ENCODE data around the gene MOB3B. TPM values are rescaled to one million over a fixed set of nuclear protein-coding genes. Genes with fewer than 3 reads are reported as not detected.
"Not testable (repeated sequence)": the region's sequence is repeated elsewhere in the genome, so short reads cannot be mapped to it uniquely, and the experiment has no call there.

The MOB3B gene
- total RNA-seq, 2 experiments from 2014 or later: 0.34 to 0.38 TPM

- H3K4me1 Mint-ChIP-seq (ENCODE audit: low read depth); H3K4me3 Mint-ChIP-seq; H3K27me3 Mint-ChIP-seq; CTCF ChIA-PET; POLR2A ChIA-PET; H3K27ac Mint-ChIP-seq; DNase-seq; H3K9me3 Mint-ChIP-seq; intact Hi-C loops (cut with micrococcal nuclease); H3K36me3 Mint-ChIP-seq: not testable (repeated sequence)
These were observed 110.1 kb downstream of the MOB3B start for GRCh38 chr9:27419558-27419957.

GRCh38 chr9:27414220-27414761 is 115.3 kb downstream of the MOB3B start:
- CTCF ChIA-PET: no interaction called here
- intact Hi-C loops (cut with micrococcal nuclease): no loop called here
- no peak overlapping the region for H3K27ac Mint-ChIP-seq

GRCh38 chr9:27413511-27414219 is 115.9 kb downstream of the MOB3B start:
- H3K4me3 Mint-ChIP-seq: no peak overlapping the region
- intact Hi-C loops (cut with micrococcal nuclease): no loop called here
- ChIA-PET POLR2A (no interaction called here), CTCF (no interaction called here)
- no peaks in the 10 kb centered on the region for H3K36me3 Mint-ChIP-seq
- H3K9me3 Mint-ChIP-seq: no peaks in the 10 kb centered on the region
- DNase-seq: no peak
- no peaks in the 10 kb centered on the region for H3K4me1 Mint-ChIP-seq (ENCODE audit: low read depth)
- no peaks in the 10 kb centered on the region for H3K27me3 Mint-ChIP-seq
- no peak overlapping the region for H3K27ac Mint-ChIP-seq

More at GRCh38 chr9:27414220-27414761, 115.3 kb downstream of the MOB3B start:
- Mint-ChIP-seq H3K27me3 (no peaks in the 10 kb centered on the region), H3K4me1 (ENCODE audit: low read depth) (no peaks in the 10 kb centered on the region), H3K36me3 (no peaks in the 10 kb centered on the region), H3K4me3 (no peak overlapping the region), H3K9me3 (no peaks in the 10 kb centered on the region)
- POLR2A ChIA-PET: no interaction called here
- no peak for DNase-seq

GRCh38 chr9:27412963-27413362 is 116.7 kb downstream of the MOB3B start:
- POLR2A ChIA-PET: no interaction called here
- DNase-seq: no peak
- CTCF ChIA-PET: no interaction called here
- no peaks in the 10 kb centered on the region for H3K27me3 Mint-ChIP-seq
- H3K36me3 Mint-ChIP-seq: no peaks in the 10 kb centered on the region
- H3K4me3 Mint-ChIP-seq: no peak overlapping the region
- no peak overlapping the region for H3K27ac Mint-ChIP-seq
- intact Hi-C loops (cut with micrococcal nuclease): no loop called here
- no peaks in the 10 kb centered on the region for H3K9me3 Mint-ChIP-seq
- H3K4me1 Mint-ChIP-seq (ENCODE audit: low read depth): no peaks in the 10 kb centered on the region

- CTCF ChIA-PET: no interaction called here
These were observed 117.5 kb downstream of the MOB3B start for GRCh38 chr9:27412081-27412480.

GRCh38 chr9:27408482-27408881 is 121.1 kb downstream of the MOB3B start:
- DNase-seq: no peak
- ChIA-PET CTCF (interaction anchor here (1.1 kb wide), 1 partner anchor 1803 kb away, joined by 3 read pairs; no protein-coding TSS in a partner anchor), POLR2A (interaction anchor here (0.6 kb wide), 1 partner anchor 23 kb away, joined by 3 read pairs; no protein-coding TSS in a partner anchor)
- Mint-ChIP-seq H3K27ac (no peak overlapping the region), H3K4me3 (no peak overlapping the region), H3K36me3 (peaks cover 1% of the 10 kb centered on the region), H3K4me1 (ENCODE audit: low read depth) (no peaks in the 10 kb centered on the region), H3K27me3 (no peaks in the 10 kb centered on the region), H3K9me3 (no peaks in the 10 kb centered on the region)
- intact Hi-C loops (cut with micrococcal nuclease): no loop called here

More at GRCh38 chr9:27412081-27412480, 117.5 kb downstream of the MOB3B start:
- Mint-ChIP-seq H3K9me3 (no peaks in the 10 kb centered on the region), H3K4me1 (ENCODE audit: low read depth) (no peaks in the 10 kb centered on the region), H3K27ac (no peak overlapping the region), H3K27me3 (no peaks in the 10 kb centered on the region), H3K36me3 (no peaks in the 10 kb centered on the region), H3K4me3 (no peak overlapping the region)
- POLR2A ChIA-PET: no interaction called here
- intact Hi-C loops (cut with micrococcal nuclease): no loop called here
- DNase-seq: no peak

GRCh38 chr9:27408001-27408400 is 121.6 kb downstream of the MOB3B start:
- DNase-seq: no peak
- H3K9me3 Mint-ChIP-seq: no peaks in the 10 kb centered on the region
- H3K4me1 Mint-ChIP-seq (ENCODE audit: low read depth): no peaks in the 10 kb centered on the region
- ChIA-PET POLR2A (interaction anchor here (0.6 kb wide), 1 partner anchor 24 kb away, joined by 3 read pairs; no protein-coding TSS in a partner anchor), CTCF (interaction anchor here (1.1 kb wide), 1 partner anchor 1804 kb away, joined by 3 read pairs; no protein-coding TSS in a partner anchor)
- no peaks in the 10 kb centered on the region for H3K27me3 Mint-ChIP-seq
- intact Hi-C loops (cut with micrococcal nuclease): no loop called here
- H3K27ac Mint-ChIP-seq: no peak overlapping the region
- peaks cover 1% of the 10 kb centered on the region for H3K36me3 Mint-ChIP-seq
- no peak overlapping the region for H3K4me3 Mint-ChIP-seq

GRCh38 chr9:27407491-27407890 is 122.1 kb downstream of the MOB3B start:
- no peaks in the 10 kb centered on the region for H3K9me3 Mint-ChIP-seq
- ChIA-PET POLR2A (no interaction called here), CTCF (no interaction called here)
- H3K27ac Mint-ChIP-seq: no peak overlapping the region
- H3K4me1 Mint-ChIP-seq (ENCODE audit: low read depth): no peaks in the 10 kb centered on the region
- no peak overlapping the region for H3K4me3 Mint-ChIP-seq
- H3K27me3 Mint-ChIP-seq: no peaks in the 10 kb centered on the region
- peaks cover 1% of the 10 kb centered on the region for H3K36me3 Mint-ChIP-seq
- intact Hi-C loops (cut with micrococcal nuclease): no loop called here
- DNase-seq: no peak

- Mint-ChIP-seq H3K27me3 (no peaks in the 10 kb centered on the region), H3K9me3 (no peaks in the 10 kb centered on the region), H3K4me3 (no peak overlapping the region), H3K27ac (no peak overlapping the region), H3K36me3 (peaks cover 1% of the 10 kb centered on the region), H3K4me1 (ENCODE audit: low read depth) (no peaks in the 10 kb centered on the region)
- no peak for DNase-seq
- intact Hi-C loops (cut with micrococcal nuclease): no loop called here
- POLR2A ChIA-PET: no interaction called here
- CTCF ChIA-PET: interaction anchor here (1.0 kb wide), 1 partner anchor 125 kb away, joined by 3 read pairs; the partner anchor contains the start of gene MOB3B
These were observed 125.0 kb downstream of the MOB3B start for GRCh38 chr9:27404661-27405060.

- no peaks in the 10 kb centered on the region for H3K9me3 Mint-ChIP-seq
- H3K27ac Mint-ChIP-seq: no peak overlapping the region
- DNase-seq: no peak
- H3K4me1 Mint-ChIP-seq (ENCODE audit: low read depth): no peaks in the 10 kb centered on the region
- CTCF ChIA-PET: no interaction called here
- POLR2A ChIA-PET: no interaction called here
- H3K4me3 Mint-ChIP-seq: no peak overlapping the region
- no peaks in the 10 kb centered on the region for H3K27me3 Mint-ChIP-seq
- peaks cover 1% of the 10 kb centered on the region for H3K36me3 Mint-ChIP-seq
- intact Hi-C loops (cut with micrococcal nuclease): no loop called here
These were observed 127.0 kb downstream of the MOB3B start for GRCh38 chr9:27402626-27403025.

GRCh38 chr9:27400334-27400880 is 129.2 kb downstream of the MOB3B start:
- no peak overlapping the region for H3K4me3 Mint-ChIP-seq
- peaks cover under 1% of the 10 kb centered on the region for H3K36me3 Mint-ChIP-seq

GRCh38 chr9:27398982-27399653 is 130.5 kb downstream of the MOB3B start:
- Mint-ChIP-seq H3K36me3 (no peaks in the 10 kb centered on the region), H3K4me3 (no peak overlapping the region), H3K27ac (no peak overlapping the region), H3K27me3 (no peaks in the 10 kb centered on the region), H3K4me1 (ENCODE audit: low read depth) (no peaks in the 10 kb centered on the region), H3K9me3 (no peaks in the 10 kb centered on the region)
- intact Hi-C loops (cut with micrococcal nuclease): no loop called here
- no peak for DNase-seq
- ChIA-PET POLR2A (no interaction called here), CTCF (no interaction called here)

More at GRCh38 chr9:27400334-27400880, 129.2 kb downstream of the MOB3B start:
- DNase-seq: no peak
- no peaks in the 10 kb centered on the region for H3K27me3 Mint-ChIP-seq
- intact Hi-C loops (cut with micrococcal nuclease): no loop called here
- H3K4me1 Mint-ChIP-seq (ENCODE audit: low read depth): no peaks in the 10 kb centered on the region
- no peak overlapping the region for H3K27ac Mint-ChIP-seq
- POLR2A ChIA-PET: no interaction called here
- H3K9me3 Mint-ChIP-seq: no peaks in the 10 kb centered on the region
- CTCF ChIA-PET: interaction anchor here (1.0 kb wide), 1 partner anchor 67 kb away, joined by 3 read pairs; no protein-coding TSS in a partner anchor

All from activated CD4-positive, alpha-beta memory T cell treated with anti-CD3 and anti-CD28 coated beads for 36 hours (primary cell).